Coronary artery (tissue), 2 donors: ENCODE measurements around the gene USP9X.

Experiments
- DNase-seq: peaks from one replicate; pipeline ENCODE4 v3.0.0-alpha.2; 2017; ENCODE audit warnings: low spot score
- H3K27ac ChIP-seq, 2 donors: fragments of 200-600 bp; sonication (generic); one replicate each; pipeline ENCODE4 v1.5.1; 2016 to 2019
- H3K4me3 ChIP-seq: fragments of 200-600 bp; sonication (generic); 2 replicates; pipeline ENCODE4 v1.5.1; 2016; ENCODE audit warnings: mild to moderate bottlenecking, moderate library complexity
- TF ChIP-seq, protein P1 (sequence below): fragments of 200-600 bp; sonication (generic); IDR thresholded peaks from one replicate; pipeline ENCODE4 v1.5.1; 2019; ENCODE audit warnings: antibody characterized with exemption

Gene USP9X

DNA sequence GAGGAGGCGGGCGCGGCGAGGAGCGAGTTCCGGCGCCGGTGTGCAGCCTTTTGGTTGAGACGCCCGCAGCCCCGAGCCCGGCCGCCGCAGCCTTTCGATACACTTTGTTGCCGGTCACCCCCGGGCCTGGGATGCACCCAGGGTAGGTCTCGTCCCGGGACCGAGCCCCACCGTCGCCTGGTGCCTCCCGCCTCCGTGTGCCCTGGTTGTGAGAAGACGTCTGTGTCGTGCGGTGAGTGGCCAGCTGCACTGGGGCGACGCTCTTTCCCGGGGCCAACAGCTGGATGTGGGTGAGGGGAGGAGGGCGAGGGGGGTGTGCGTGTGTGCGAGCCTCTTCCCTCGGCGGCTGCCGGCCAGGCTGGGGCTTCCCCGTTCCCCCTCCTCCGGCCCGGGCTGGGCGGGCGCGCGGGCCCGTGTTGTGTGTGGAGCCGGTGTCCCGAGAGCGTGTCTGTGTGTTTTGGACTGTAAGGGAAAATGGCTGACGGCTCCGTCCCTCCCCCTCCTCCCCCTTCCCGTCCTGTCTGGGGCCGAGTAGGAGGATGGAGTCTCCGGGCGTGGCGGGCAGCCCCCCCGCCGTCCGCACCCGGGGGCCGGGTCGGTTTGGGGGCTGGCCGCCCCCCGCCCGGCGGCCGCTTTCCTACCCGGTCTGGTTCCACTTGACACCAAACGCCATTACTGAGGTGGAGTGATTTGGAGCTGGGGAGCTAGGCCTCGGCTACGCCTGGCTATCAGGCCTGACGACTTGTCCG, 807 bp downstream of the USP9X start:
- TF ChIP-seq, protein P1, sequence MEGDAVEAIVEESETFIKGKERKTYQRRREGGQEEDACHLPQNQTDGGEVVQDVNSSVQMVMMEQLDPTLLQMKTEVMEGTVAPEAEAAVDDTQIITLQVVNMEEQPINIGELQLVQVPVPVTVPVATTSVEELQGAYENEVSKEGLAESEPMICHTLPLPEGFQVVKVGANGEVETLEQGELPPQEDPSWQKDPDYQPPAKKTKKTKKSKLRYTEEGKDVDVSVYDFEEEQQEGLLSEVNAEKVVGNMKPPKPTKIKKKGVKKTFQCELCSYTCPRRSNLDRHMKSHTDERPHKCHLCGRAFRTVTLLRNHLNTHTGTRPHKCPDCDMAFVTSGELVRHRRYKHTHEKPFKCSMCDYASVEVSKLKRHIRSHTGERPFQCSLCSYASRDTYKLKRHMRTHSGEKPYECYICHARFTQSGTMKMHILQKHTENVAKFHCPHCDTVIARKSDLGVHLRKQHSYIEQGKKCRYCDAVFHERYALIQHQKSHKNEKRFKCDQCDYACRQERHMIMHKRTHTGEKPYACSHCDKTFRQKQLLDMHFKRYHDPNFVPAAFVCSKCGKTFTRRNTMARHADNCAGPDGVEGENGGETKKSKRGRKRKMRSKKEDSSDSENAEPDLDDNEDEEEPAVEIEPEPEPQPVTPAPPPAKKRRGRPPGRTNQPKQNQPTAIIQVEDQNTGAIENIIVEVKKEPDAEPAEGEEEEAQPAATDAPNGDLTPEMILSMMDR: no peak

DNA sequence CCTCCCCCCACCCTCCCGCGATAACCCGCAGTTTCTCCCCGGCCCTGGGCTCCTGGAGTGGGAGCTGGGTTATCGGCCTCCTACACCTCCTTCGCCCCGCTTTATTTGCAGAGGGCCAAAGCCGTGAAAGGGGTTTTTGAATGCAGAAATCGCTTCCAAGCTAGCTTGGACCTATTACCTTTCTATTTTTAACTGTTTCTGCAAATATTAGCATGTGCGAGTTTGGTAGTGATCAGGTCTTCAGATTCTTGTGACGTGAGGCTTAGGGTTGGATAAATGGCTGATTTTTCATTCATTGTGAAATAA, 1.3 kb downstream of the USP9X start:
- DNase-seq: no peak
- Histone ChIP-seq H3K27ac (peak overlapping the region; percentile 95 to 98), H3K4me3 (peak overlapping the region; percentile 85)
- TF ChIP-seq, protein P1: no peak

More for the DNA sequence above, 807 bp downstream of the USP9X start:
- peak; percentile 84 for DNase-seq
- peak overlapping the region; percentile 95 to 98 for H3K27ac ChIP-seq
- H3K4me3 ChIP-seq: peak overlapping the region; percentile 85

DNA sequence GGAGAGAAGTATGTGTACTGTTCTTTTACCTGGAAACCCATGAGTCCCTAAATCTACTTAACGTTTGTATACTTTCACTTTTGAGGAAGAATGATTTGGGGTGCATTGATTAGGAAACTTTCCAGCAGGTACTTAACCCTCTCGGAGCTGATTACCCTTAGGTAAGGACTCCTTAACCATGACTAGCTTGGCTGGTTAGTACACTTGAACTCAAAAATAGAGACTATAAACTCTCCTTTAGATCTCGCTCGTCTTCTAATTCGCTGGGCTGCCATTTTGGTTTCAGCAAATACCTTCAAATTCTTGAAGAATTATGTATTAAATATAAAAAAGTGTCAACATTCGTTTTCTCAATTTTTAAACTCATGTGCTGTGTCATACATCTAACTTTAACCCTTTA, 2.0 kb downstream of the USP9X start:
- TF ChIP-seq, protein P1: no peak
- peak overlapping the region; percentile 85 for H3K4me3 ChIP-seq
- DNase-seq: no peak
- peak overlapping the region; percentile 54 to 98 for H3K27ac ChIP-seq

DNA sequence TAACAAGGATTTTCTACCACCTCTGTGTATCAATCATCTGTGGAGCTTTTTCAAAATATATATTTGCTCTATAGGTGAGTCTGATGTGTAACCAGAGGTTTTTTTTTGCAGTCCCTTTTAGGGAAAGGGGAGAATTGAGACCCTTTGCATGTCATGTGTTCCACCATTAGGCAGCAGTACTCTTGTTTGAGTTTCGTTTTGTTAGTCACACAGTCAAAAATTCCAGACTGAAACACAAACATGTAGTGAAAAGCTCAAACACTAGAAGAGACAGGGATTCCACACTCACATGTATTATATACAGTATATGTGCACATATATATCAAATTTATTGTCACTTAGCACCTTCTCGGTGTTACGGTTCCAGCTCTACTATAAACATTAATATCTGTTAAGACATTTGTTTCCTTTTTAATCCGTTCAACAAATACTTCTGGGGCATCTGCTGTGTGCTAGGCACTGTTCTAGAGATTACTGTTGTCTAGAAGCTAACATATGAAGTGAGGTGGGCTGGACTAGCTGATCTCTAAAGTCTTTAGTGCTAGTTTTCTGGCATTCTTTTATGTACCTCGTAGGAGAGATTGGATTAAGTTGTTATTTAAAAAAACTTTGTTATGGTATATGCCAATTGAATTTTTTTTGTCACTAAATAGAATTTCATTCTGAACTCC, 5.5 kb downstream of the USP9X start:
- DNase-seq: no peak
- Histone ChIP-seq H3K27ac (peak overlapping the region; percentile 2 to 34), H3K4me3 (peak overlapping the region; percentile 21)
- TF ChIP-seq, protein P1: no peak

DNA sequence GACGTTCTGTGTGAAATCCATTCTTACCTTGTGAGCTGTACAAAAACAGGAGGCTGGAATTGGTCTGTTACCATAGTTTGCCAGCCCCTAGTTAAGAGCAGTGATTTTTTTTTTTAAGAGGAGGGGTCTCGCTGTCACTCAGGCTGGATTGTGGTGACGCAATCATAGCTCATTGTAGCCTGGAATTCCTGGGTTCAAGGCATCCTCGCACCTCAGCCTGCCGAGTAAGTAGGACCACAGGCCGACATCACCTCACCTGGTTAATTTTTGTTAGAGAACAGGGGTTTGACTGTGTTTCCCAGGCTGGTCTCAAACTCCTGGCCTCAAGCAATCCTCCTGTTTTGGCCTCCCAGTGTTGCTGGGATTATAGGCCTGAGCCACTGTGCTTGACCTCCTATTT, 7.5 kb downstream of the USP9X start:
- H3K27ac ChIP-seq: no peak overlapping the region
- TF ChIP-seq, protein P1: no peak
- DNase-seq: no peak
- no peak overlapping the region for H3K4me3 ChIP-seq

DNA sequence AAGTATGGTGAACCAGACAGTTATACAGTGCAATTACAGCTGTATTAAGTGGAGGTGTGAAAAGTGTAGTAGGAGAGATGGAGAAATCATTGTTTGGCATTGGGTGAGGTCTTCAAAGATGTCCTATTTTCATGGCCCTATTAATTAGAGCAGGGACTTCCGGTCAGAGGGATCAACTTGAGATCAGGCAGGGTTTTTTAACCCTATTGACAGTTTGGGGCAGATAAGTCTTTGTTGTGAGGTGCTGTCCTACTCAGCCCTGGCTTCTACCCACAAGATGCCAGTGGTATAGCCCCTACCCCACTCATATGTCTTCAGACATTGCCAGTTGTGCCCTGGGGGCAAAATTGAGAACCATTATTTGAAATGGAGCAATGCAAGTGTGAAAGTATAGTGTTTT, 9.9 kb downstream of the USP9X start:
- TF ChIP-seq, protein P1: no peak
- Histone ChIP-seq H3K27ac (no peak overlapping the region), H3K4me3 (no peak overlapping the region)
- no peak for DNase-seq

DNA sequence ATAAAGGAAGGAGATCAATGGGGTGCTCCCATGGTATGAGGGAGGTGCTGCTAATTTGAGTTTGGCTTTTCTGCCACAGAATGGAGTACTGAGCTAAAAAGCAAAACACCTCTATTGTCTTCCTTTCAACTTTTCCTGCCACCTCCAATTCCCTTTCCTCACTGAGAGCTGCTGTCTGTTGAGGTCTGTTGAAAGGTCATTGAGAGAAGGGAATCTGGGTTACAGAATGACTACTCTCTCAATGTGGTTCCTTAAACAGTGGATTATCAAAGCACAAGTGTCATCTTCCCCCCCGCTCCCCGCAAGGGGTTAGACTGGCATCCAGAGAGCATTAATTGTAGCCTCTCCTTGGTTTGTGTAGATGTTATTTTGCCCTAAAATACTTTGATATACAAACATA, 10.7 kb downstream of the USP9X start:
- Histone ChIP-seq H3K4me3 (peak overlapping the region; percentile 15), H3K27ac (no peak overlapping the region)
- DNase-seq: no peak
- TF ChIP-seq, protein P1: no peak
